ENCODE measurements around the gene SH2D5.

Gene SH2D5

GRCh38 chr1:20732588-20733359 is at the start of gene SH2D5:
Gene SH2D5, minus strand, starts transcription at chr1:20732703. Its CDS starts 4,659 bp downstream, at chr1:20728044.
- no peak for DNase-seq

- no peak for DNase-seq
Measured at GRCh38 chr1:20775700-20776099, 43.2 kb upstream of the SH2D5 start.

- DNase-seq, result no peak
Measured at GRCh38 chr1:20771780-20772179, 39.3 kb upstream of the SH2D5 start.

- no peak for DNase-seq
Measured at GRCh38 chr1:20770314-20771087, 38.0 kb upstream of the SH2D5 start.

- DNase-seq, result no peak
Measured at GRCh38 chr1:20767271-20767670, 34.8 kb upstream of the SH2D5 start.

- DNase-seq, result no peak
Measured at GRCh38 chr1:20763417-20763816, 30.9 kb upstream of the SH2D5 start.

GRCh38 chr1:20760322-20760721 is 27.8 kb upstream of the SH2D5 start:
- no peak for DNase-seq

- no peak for DNase-seq
Measured at GRCh38 chr1:20753589-20753988, 21.1 kb upstream of the SH2D5 start.

GRCh38 chr1:20751462-20751990 is 19.0 kb upstream of the SH2D5 start:
- DNase-seq, result no peak

- no peak for DNase-seq
Measured at GRCh38 chr1:20742671-20743070, 10.2 kb upstream of the SH2D5 start.

- no peak for DNase-seq
Measured at GRCh38 chr1:20740781-20741180, 8.3 kb upstream of the SH2D5 start.

GRCh38 chr1:20739225-20739624 is 6.7 kb upstream of the SH2D5 start:
- DNase-seq, result no peak

GRCh38 chr1:20735581-20736111 is 3.1 kb upstream of the SH2D5 start:
- DNase-seq, result no peak

GRCh38 chr1:20733360-20733975 is 965 bp upstream of the SH2D5 start:
- DNase-seq, result no peak

- DNase-seq, result no peak
Measured at GRCh38 chr1:20732071-20732587, 374 bp downstream of the SH2D5 start.

GRCh38 chr1:20731057-20731991 is 1.2 kb downstream of the SH2D5 start:
- DNase-seq, result no peak

GRCh38 chr1:20730690-20731056 is 1.8 kb downstream of the SH2D5 start:
- no peak for DNase-seq

- no peak for DNase-seq
Measured at GRCh38 chr1:20729990-20730689, 2.4 kb downstream of the SH2D5 start.

- no peak for DNase-seq
Measured at GRCh38 chr1:20729155-20729931, 3.2 kb downstream of the SH2D5 start.

- DNase-seq, result no peak
Measured at GRCh38 chr1:20728371-20729154, 3.9 kb downstream of the SH2D5 start.

All from NCI-H1417 treated with DMSO at 0.1 percent for 48 hours (cell line).